ENCODE measurements around the gene TPSAB1. TPM values are rescaled to one million over a fixed set of nuclear protein-coding genes. Genes with fewer than 3 reads are reported as not detected.
"Not testable (repeated sequence)": the region's sequence is repeated elsewhere in the genome, so short reads cannot be mapped to it uniquely, and the experiment has no call there.

The TPSAB1 gene
- total RNA-seq, 1 donor from 2014 or later: not detected

DNA sequence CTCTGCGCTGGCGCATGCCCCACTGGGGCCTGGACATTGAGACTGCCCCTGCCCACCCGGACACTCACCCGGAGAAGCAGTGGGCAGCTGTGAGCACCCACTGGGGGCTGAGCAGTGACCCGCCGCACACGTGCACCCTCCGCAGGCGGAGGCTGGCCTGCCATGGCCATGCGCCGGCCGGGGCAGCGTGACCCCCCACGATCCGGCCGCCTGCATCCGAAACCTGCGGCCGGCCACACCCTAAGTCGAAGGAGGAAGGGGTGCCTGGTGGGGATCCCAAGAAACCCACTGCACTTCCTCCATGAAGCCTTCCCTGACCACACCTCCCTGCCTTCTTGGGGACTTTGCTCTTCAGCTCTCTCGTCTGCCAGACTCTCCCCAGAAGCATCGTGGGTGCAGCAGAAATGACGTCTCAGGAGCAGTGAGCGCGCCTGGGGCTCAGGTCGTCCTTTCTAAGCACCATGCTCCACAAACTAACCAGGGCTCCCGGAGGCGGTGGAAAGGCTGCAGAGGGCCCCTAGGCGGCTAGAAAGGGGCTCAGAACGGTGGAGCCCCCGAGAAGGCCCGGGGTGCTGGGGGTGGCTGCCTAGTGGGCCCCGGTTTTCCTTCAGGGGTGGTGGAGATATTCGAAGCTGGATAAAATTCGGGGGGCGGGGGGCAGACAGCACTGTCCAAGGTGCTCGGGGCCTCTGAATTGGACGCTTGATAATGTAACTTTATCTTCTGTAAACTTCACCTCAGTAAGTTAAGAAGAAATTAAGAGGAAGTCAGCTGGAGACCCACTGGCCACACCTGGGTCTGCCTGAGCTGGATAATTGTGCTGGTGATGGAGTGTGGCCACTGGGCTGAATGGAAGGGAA, 16.9 kb upstream of the TPSAB1 start:
- DNase-seq (ENCODE audit: low read depth in 2 of 2): no peak

- DNase-seq (ENCODE audit: low read depth in 2 of 2): no peak
Measured at GRCh38 chr16:1224558-1224957, 15.9 kb upstream of the TPSAB1 start.

DNA sequence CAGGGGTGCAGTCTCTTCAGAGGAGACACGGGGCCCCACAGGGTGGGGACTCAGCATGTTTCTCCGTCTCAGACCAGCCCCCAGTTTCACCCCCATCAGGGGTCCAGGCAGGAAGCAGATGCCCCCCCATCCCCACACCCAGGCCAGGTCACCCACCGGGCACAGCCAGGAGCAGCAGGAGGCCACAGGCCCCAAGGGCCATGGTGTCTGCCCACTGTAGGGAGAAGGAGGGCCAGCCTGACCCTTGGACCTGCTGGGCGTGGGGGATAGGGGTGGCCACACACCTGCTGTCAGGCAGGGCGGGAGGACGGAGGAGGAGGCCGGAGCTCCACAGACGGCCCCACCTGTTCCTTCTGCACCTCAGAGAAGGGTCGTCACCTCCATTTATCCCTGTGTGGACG, 15.5 kb upstream of the TPSAB1 start, which contains the start of gene TPSG1:
TPSG1 (minus strand) TSS at position 218 of the 401 bp plus-strand sequence; CDS start at position 202, 16 bp downstream.
- DNase-seq (ENCODE audit: low read depth in 2 of 2): no peak

DNA sequence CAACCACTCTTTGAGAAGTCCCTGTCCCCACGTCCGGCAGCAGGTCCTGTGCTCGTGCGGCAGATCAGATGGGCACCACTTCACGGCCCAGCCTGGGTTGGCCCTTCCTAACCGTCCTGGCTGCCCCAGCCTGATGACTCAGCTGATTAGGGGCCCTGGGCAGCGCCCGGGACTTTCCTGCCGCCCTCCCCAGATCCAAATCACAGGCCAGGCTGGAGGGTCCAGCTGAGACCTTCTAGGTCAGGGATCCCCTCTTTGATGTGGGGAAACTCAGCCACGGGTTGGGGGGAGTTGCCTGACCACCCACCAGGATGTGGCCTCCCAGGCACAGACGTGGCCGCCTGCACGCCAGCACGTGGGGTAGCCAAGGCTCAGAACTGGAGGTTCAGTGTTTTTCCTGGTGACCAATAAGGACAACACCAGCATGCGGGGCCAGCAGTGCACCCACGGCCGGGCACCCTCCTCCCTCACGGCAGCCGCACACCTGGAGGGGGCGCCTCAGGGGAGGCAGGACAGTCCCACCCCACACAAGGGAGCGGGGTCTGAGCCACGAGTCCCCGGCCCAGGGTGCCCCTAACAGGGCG, 14.7 kb upstream of the TPSAB1 start:
- DNase-seq (ENCODE audit: low read depth in 2 of 2): not testable (repeated sequence)

- DNase-seq (ENCODE audit: low read depth in 2 of 2): not testable (repeated sequence)
Measured at GRCh38 chr16:1226692-1227091, 13.8 kb upstream of the TPSAB1 start.

DNA sequence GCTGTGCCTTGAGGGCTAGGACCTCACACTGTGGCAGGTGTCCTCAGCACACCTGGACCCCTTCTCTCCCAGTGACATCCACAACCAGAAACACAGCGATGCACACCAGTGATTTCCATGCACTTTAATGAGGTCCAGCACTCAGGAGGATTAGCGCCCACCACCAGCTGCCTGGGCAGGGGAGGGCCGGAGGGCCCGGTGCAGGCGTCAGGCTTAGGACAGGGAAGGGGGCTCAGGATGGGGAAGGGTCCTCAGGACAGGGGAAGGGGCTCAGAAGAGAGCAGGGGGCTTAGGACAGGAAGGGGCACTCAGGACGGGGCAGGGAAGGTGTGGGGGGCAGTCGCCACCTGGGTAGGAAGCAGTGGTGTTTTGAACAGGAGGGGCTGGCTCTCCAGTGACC, 12.3 kb upstream of the TPSAB1 start:
- DNase-seq (ENCODE audit: low read depth in 2 of 2): not testable (repeated sequence)

GRCh38 chr16:1229476-1229875, 11.0 kb upstream of the TPSAB1 start:
- DNase-seq (ENCODE audit: low read depth in 2 of 2): not testable (repeated sequence)

- DNase-seq (ENCODE audit: low read depth in 2 of 2): not testable (repeated sequence)
Measured at GRCh38 chr16:1230084-1230470, 10.4 kb upstream of the TPSAB1 start, which contains the start of gene TPSB2. TPSB2 (minus strand) TSS chr16:1230184; CDS start chr16:1229951, 233 bp downstream.

GRCh38 chr16:1230471-1231212, 9.9 kb upstream of the TPSAB1 start:
- not testable (repeated sequence) for DNase-seq (ENCODE audit: low read depth in 2 of 2)

- not testable (repeated sequence) for DNase-seq (ENCODE audit: low read depth in 2 of 2)
Measured at GRCh38 chr16:1231301-1231700, 9.2 kb upstream of the TPSAB1 start.

- not testable (repeated sequence) for DNase-seq (ENCODE audit: low read depth in 2 of 2)
Measured at GRCh38 chr16:1232049-1232748, 8.3 kb upstream of the TPSAB1 start.

GRCh38 chr16:1236659-1237058, 3.8 kb upstream of the TPSAB1 start:
- not testable (repeated sequence) for DNase-seq (ENCODE audit: low read depth in 2 of 2)

- DNase-seq (ENCODE audit: low read depth in 2 of 2): no peak
Measured at GRCh38 chr16:1237990-1238389, 2.5 kb upstream of the TPSAB1 start.

DNA sequence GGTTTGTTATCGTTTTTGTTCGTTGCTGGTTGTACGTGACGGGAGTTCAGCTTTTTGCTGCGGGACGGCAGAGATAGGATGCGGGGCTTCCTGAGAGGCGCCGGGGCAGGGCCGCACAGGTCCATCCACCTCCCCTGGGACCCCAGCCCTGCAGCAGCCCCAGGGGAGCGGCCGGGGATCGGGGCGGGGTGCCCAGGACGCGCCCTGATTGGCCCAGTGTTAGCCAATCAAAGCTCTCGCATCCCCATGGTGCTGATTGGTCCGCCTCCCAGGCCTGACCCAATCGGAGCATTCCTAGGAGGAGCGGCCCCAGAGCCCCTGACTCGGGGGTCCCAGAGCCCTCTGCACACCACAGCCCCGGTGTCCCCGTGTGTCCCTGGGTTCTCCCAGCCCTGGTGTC, 1.6 kb upstream of the TPSAB1 start:
- DNase-seq (ENCODE audit: low read depth in 2 of 2): not testable (repeated sequence)

DNA sequence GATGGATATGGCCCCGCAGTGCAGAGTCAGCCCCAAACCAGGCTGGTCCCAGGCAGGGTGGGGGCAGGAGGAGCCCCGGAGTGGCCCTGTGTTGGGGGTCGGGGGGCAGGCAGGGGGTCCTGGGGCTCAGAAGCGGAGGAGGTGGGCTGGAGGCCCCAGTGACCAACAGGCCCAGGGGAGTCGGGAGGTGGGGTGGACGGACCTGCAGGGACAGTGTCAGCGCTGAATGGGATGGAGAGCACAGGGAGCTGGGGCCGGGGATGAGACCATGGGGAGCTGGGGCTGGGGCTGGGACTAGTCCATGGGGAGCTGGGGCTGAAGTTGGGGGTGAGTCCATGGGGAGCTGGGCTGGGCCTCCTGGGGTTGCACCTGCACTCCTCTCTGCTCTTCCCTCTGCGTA, 930 bp upstream of the TPSAB1 start:
- not testable (repeated sequence) for DNase-seq (ENCODE audit: low read depth in 2 of 2)

- DNase-seq (ENCODE audit: low read depth in 2 of 2): not testable (repeated sequence)
Measured at GRCh38 chr16:1241081-1241480, 576 bp downstream of the TPSAB1 start.

GRCh38 chr16:1243363-1243762, 2.9 kb downstream of the TPSAB1 start:
- not testable (repeated sequence) for DNase-seq (ENCODE audit: low read depth in 2 of 2)

DNA sequence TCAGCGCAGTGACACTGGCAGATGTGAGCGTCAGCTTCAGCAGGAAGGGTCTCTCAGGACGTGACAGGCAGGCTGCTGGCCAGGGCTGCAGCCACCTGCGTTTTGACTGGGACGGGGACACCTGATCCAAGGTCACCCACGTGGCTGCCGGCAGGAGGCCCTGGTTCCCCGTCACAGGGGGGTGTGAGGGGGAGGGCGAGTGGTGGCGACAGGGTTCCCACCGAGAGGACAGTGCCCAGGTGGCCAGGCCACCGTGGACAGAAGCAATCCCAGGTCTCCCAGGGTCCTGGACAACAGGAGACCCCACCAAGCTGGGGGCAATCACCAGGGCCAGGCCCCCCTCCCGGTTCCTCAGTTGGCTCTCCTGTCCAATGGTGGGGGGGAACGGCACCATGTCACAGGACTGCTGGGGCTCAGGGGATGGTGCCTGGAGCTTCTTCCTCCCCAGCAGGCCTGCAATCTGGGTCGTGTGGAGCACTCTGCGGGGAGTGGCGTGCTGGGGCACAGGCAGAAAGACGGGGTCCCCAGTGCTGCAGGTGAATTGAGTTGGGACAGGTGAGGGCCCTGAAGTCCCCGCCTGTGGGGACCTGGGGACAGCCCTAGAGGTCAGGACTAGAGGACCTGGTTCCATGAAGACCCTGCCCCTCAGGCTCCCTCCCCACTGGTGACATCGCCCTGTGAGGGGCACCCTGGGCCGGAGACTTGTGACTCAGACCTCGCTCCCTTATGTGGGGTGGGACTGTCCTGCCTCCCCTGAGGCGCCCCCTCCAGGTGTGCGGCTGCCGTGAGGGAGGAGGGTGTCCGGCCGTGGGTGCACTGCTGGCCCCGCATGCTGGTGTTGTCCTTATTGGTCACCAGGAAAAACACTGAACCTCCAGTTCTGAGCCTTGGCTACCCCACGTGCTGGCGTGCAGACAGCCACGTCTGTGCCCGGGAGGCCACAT, 3.7 kb downstream of the TPSAB1 start:
- not testable (repeated sequence) for DNase-seq (ENCODE audit: low read depth in 2 of 2)

- DNase-seq (ENCODE audit: low read depth in 2 of 2): no peak
Measured at GRCh38 chr16:1244881-1245280, 4.4 kb downstream of the TPSAB1 start.

GRCh38 chr16:1245452-1246020, 5.0 kb downstream of the TPSAB1 start:
- DNase-seq (ENCODE audit: low read depth in 2 of 2): no peak
